Measurements from ENCODE around the gene TNFSF8.

The TNFSF8 gene

DNA sequence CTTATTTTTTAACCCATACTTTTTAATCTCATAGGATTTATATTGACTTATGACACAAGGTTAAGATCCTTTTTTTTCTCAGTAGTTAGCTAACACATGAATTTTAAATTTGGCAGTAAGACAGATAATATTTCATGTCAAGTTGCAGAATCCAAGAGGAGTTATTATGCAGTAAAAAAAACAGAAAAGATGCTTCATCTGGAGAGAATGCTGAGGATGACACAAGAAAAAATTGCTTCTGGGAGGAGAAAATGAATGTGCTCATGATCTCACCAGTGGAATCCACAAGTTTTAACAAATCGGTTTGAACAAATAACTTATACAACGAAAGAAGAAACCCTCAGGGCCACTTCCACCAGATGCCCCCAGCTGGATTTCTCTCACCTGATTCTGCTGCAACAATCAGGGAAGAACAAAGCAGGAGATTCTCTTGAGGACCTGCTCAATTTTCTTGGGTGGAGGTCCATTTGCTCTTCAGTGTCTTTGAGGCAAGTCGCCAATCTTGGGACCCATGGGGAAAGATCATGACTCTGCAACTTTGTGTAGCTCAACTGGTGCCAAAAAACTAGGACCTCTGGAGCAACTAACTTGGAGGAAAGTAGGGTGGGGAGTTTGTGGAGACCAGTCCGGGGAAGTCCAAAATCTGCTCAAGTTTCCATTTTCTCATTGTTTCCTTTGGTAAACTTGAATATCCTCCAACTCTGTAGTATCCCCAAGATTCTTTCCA, 74.0 kb downstream of the TNFSF8 start:
- TF ChIP-seq PPARA (CRISPR knock-in tag; IDR thresholded peaks at IDR 0.05; ENCODE audit: borderline replicate concordance) = no peak
- TF ChIP-seq BACH2 (CRISPR knock-in tag; IDR thresholded peaks at IDR 0.05; ENCODE audit: borderline replicate concordance) = no peak
- TF ChIP-seq ARNTL (CRISPR knock-in tag; IDR thresholded peaks at IDR 0.05; ENCODE audit: borderline replicate concordance, low read depth) = no peak
- TF ChIP-seq ZNF565 (CRISPR knock-in tag; conservative IDR thresholded peaks at IDR 0.05; ENCODE audit: low read depth) = no peak
- TF ChIP-seq OSR1 (CRISPR knock-in tag; IDR thresholded peaks at IDR 0.05) = no peak
- no peak for TF ChIP-seq ESRRG (CRISPR knock-in tag; IDR thresholded peaks at IDR 0.05)
- TF ChIP-seq, protein P1, sequence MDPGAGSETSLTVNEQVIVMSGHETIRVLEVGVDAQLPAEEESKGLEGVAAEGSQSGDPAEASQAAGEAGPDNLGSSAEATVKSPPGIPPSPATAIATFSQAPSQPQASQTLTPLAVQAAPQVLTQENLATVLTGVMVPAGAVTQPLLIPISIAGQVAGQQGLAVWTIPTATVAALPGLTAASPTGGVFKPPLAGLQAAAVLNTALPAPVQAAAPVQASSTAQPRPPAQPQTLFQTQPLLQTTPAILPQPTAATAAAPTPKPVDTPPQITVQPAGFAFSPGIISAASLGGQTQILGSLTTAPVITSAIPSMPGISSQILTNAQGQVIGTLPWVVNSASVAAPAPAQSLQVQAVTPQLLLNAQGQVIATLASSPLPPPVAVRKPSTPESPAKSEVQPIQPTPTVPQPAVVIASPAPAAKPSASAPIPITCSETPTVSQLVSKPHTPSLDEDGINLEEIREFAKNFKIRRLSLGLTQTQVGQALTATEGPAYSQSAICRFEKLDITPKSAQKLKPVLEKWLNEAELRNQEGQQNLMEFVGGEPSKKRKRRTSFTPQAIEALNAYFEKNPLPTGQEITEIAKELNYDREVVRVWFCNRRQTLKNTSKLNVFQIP (CRISPR knock-in tag; IDR thresholded peaks at IDR 0.05; ENCODE audit: borderline replicate concordance, low read depth) = no peak
- no peak for TF ChIP-seq ZNF70 (CRISPR knock-in tag; IDR thresholded peaks at IDR 0.05)
- TF ChIP-seq, protein P2, sequence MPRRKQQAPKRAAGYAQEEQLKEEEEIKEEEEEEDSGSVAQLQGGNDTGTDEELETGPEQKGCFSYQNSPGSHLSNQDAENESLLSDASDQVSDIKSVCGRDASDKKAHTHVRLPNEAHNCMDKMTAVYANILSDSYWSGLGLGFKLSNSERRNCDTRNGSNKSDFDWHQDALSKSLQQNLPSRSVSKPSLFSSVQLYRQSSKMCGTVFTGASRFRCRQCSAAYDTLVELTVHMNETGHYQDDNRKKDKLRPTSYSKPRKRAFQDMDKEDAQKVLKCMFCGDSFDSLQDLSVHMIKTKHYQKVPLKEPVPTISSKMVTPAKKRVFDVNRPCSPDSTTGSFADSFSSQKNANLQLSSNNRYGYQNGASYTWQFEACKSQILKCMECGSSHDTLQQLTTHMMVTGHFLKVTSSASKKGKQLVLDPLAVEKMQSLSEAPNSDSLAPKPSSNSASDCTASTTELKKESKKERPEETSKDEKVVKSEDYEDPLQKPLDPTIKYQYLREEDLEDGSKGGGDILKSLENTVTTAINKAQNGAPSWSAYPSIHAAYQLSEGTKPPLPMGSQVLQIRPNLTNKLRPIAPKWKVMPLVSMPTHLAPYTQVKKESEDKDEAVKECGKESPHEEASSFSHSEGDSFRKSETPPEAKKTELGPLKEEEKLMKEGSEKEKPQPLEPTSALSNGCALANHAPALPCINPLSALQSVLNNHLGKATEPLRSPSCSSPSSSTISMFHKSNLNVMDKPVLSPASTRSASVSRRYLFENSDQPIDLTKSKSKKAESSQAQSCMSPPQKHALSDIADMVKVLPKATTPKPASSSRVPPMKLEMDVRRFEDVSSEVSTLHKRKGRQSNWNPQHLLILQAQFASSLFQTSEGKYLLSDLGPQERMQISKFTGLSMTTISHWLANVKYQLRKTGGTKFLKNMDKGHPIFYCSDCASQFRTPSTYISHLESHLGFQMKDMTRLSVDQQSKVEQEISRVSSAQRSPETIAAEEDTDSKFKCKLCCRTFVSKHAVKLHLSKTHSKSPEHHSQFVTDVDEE (CRISPR knock-in tag; IDR thresholded peaks at IDR 0.05) = no peak
- TF ChIP-seq ZNF8 (CRISPR knock-in tag; IDR thresholded peaks at IDR 0.05) = no peak
- TF ChIP-seq ZFP3 (CRISPR knock-in tag; IDR thresholded peaks at IDR 0.05) = no peak
- TF ChIP-seq SNAI2 (CRISPR knock-in tag; IDR thresholded peaks at IDR 0.05) = no peak
- no peak for TF ChIP-seq CSDC2 (CRISPR knock-in tag; IDR thresholded peaks at IDR 0.05)
- TF ChIP-seq ZC3H10 (CRISPR knock-in tag; IDR thresholded peaks at IDR 0.05) = no peak
- no peak for TF ChIP-seq TOX (CRISPR knock-in tag; IDR thresholded peaks at IDR 0.05; ENCODE audit: borderline replicate concordance)
- no peak for TF ChIP-seq RARB (CRISPR knock-in tag; IDR thresholded peaks at IDR 0.05)
- TF ChIP-seq, protein P3, sequence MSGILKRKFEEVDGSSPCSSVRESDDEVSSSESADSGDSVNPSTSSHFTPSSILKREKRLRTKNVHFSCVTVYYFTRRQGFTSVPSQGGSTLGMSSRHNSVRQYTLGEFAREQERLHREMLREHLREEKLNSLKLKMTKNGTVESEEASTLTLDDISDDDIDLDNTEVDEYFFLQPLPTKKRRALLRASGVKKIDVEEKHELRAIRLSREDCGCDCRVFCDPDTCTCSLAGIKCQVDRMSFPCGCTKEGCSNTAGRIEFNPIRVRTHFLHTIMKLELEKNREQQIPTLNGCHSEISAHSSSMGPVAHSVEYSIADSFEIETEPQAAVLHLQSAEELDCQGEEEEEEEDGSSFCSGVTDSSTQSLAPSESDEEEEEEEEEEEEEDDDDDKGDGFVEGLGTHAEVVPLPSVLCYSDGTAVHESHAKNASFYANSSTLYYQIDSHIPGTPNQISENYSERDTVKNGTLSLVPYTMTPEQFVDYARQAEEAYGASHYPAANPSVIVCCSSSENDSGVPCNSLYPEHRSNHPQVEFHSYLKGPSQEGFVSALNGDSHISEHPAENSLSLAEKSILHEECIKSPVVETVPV (CRISPR knock-in tag; IDR thresholded peaks at IDR 0.05) = no peak
- ATAC-seq = peak; percentile 76

DNA sequence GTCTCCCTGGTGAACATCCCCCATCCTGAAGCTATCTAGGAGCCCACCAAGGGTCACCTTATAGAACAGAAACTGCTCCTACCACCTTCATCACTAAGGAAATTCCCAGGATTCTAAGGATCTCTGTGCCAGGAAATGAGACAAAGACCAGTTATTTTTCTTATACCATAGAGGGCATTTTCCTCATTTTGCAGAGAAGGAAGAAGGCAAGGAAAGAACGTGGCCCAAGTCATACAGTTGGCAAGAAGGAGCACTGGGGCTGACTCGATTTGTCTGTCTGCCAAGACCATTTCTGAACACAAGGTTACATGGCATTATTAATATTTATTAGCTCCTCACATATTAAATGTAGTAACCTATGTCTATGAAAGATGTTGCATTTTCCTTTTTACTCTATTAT, 74.9 kb downstream of the TNFSF8 start:
- peak; percentile 49 for ATAC-seq
- no peak for TF ChIP-seq PPARA (CRISPR knock-in tag; IDR thresholded peaks at IDR 0.05; ENCODE audit: borderline replicate concordance)
- no peak for TF ChIP-seq RARB (CRISPR knock-in tag; IDR thresholded peaks at IDR 0.05)
- no peak for TF ChIP-seq SNAI2 (CRISPR knock-in tag; IDR thresholded peaks at IDR 0.05)
- TF ChIP-seq ZNF8 (CRISPR knock-in tag; IDR thresholded peaks at IDR 0.05) = no peak
- no peak for TF ChIP-seq TOX (CRISPR knock-in tag; IDR thresholded peaks at IDR 0.05; ENCODE audit: borderline replicate concordance)
- TF ChIP-seq BACH2 (CRISPR knock-in tag; IDR thresholded peaks at IDR 0.05; ENCODE audit: borderline replicate concordance) = no peak
- TF ChIP-seq, protein P3 (CRISPR knock-in tag; IDR thresholded peaks at IDR 0.05) = no peak
- TF ChIP-seq, protein P1 (CRISPR knock-in tag; IDR thresholded peaks at IDR 0.05; ENCODE audit: borderline replicate concordance, low read depth) = no peak
- TF ChIP-seq, protein P2 (CRISPR knock-in tag; IDR thresholded peaks at IDR 0.05) = no peak
- no peak for TF ChIP-seq GLIS3 (CRISPR knock-in tag; IDR thresholded peaks at IDR 0.05)
- TF ChIP-seq, protein P4, sequence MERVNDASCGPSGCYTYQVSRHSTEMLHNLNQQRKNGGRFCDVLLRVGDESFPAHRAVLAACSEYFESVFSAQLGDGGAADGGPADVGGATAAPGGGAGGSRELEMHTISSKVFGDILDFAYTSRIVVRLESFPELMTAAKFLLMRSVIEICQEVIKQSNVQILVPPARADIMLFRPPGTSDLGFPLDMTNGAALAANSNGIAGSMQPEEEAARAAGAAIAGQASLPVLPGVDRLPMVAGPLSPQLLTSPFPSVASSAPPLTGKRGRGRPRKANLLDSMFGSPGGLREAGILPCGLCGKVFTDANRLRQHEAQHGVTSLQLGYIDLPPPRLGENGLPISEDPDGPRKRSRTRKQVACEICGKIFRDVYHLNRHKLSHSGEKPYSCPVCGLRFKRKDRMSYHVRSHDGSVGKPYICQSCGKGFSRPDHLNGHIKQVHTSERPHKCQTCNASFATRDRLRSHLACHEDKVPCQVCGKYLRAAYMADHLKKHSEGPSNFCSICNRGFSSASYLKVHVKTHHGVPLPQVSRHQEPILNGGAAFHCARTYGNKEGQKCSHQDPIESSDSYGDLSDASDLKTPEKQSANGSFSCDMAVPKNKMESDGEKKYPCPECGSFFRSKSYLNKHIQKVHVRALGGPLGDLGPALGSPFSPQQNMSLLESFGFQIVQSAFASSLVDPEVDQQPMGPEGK (CRISPR knock-in tag; IDR thresholded peaks at IDR 0.05; ENCODE audit: borderline replicate concordance) = no peak
- TF ChIP-seq ESRRG (CRISPR knock-in tag; IDR thresholded peaks at IDR 0.05) = no peak
- no peak for TF ChIP-seq ISL1 (CRISPR knock-in tag; IDR thresholded peaks at IDR 0.05)
